Hepatocyte (in vitro differentiated cells): Measurements from ENCODE around the gene CNPY4. TPM values are rescaled to one million over a fixed set of nuclear protein-coding genes. Genes with fewer than 3 reads are reported as not detected.

ENCODE experiments used
- DNase-seq: peaks from one replicate; pipeline ENCODE4 v3.0.0-alpha.2; 2016; ENCODE audit warnings: low spot score
- H2AFZ ChIP-seq: fragments of 200-600 bp; sonication (generic); 2 replicates; pipeline ENCODE4 v1.6.0; 2016; ENCODE audit warnings: antibody characterized with exemption, mild to moderate bottlenecking
- H3K27ac ChIP-seq: fragments of 200-600 bp; sonication (generic); 2 replicates; pipeline ENCODE4 v1.5.1; 2016; ENCODE audit warnings: mild to moderate bottlenecking
- H3K27me3 ChIP-seq: fragments of 200-600 bp; sonication (generic); 2 replicates; pipeline ENCODE4 v1.6.1; 2016
- H3K36me3 ChIP-seq: fragments of 200-600 bp; sonication (generic); replicated peaks from 2 replicates; pipeline ENCODE4 v1.5.1; 2016; ENCODE audit warnings: low read depth; ENCODE audit not compliant: insufficient read depth
- H3K4me1 ChIP-seq: fragments of 200-600 bp; sonication (generic); 2 replicates; pipeline ENCODE4 v1.5.1; 2016; ENCODE audit warnings: mild to moderate bottlenecking, moderate library complexity; ENCODE audit not compliant: insufficient read depth
- H3K4me2 ChIP-seq: fragments of 200-600 bp; sonication (generic); 2 replicates; pipeline ENCODE4 v1.6.0; 2016
- H3K4me3 ChIP-seq: fragments of 200-600 bp; sonication (generic); 2 replicates; pipeline ENCODE4 v1.5.1; 2016; ENCODE audit warnings: mild to moderate bottlenecking
- H3K79me2 ChIP-seq: fragments of 200-600 bp; sonication (generic); 2 replicates; pipeline ENCODE4 v1.6.0; 2017; ENCODE audit warnings: mild to moderate bottlenecking
- H3K9me2 ChIP-seq: fragments of 200-600 bp; sonication (generic); replicated peaks from 2 replicates; pipeline ENCODE4 v1.6.0; 2017; ENCODE audit warnings: mild to moderate bottlenecking; ENCODE audit not compliant: insufficient read depth
- H3K9me3 ChIP-seq: fragments of 200-600 bp; sonication (generic); 2 replicates; pipeline ENCODE4 v1.5.1; 2016; ENCODE audit warnings: low read depth, mild to moderate bottlenecking
- H4K20me1 ChIP-seq: fragments of 200-600 bp; sonication (generic); 2 replicates; pipeline ENCODE4 v1.6.0; 2016; ENCODE audit warnings: mild to moderate bottlenecking; ENCODE audit not compliant: insufficient read depth, poor library complexity, severe bottlenecking
- EZH2 ChIP-seq: fragments of 200-600 bp; sonication (generic); IDR thresholded peaks from 2 replicates; pipeline ENCODE4 v1.6.1; 2016; ENCODE audit warnings: antibody characterized with exemption, mild to moderate bottlenecking, borderline replicate concordance
- EZH2phosphoT487 ChIP-seq: fragments of 200-600 bp; sonication (generic); IDR thresholded peaks from one replicate; pipeline ENCODE4 v1.6.1; 2018; ENCODE audit warnings: antibody characterized with exemption, mild to moderate bottlenecking, low read depth, moderate library complexity; ENCODE audit not compliant: unreplicated experiment, severe bottlenecking
- WGBS: methylation state at CpG from one replicate; pipeline ENCODE4 v1.1.6; 2016; ENCODE audit warnings: low lambda C conversion rate; ENCODE audit errors: missing lambda C conversion rate; 5-methylcytosine and 5-hydroxymethylcytosine counted together
- polyA plus RNA-seq: library from polyadenylated mRNA; unstranded; fragments of >200 nt; fragmentation: Nextera tagmentation; extraction: Ambion mirVana; gene quantifications from 2 replicates; pipeline ENCODE4 v1.2.1, GENCODE V29; 2016
- total RNA-seq: library from RNA; depleted of rRNA; stranded (reverse); fragments of >200 nt; gene quantifications from 2 replicates; pipeline ENCODE4 v1.2.3, GENCODE V29; 2014
- TF ChIP-seq, protein P1 (sequence below): fragments of 200-600 bp; sonication (generic); IDR thresholded peaks from 2 replicates; pipeline ENCODE4 v1.5.1; 2016; ENCODE audit warnings: antibody characterized with exemption, mild to moderate bottlenecking; ENCODE audit not compliant: poor library complexity

Gene CNPY4
- total and polyA plus RNA-seq, 2 experiments from 2014 or later: 27.4 to 28.1 TPM

DNA sequence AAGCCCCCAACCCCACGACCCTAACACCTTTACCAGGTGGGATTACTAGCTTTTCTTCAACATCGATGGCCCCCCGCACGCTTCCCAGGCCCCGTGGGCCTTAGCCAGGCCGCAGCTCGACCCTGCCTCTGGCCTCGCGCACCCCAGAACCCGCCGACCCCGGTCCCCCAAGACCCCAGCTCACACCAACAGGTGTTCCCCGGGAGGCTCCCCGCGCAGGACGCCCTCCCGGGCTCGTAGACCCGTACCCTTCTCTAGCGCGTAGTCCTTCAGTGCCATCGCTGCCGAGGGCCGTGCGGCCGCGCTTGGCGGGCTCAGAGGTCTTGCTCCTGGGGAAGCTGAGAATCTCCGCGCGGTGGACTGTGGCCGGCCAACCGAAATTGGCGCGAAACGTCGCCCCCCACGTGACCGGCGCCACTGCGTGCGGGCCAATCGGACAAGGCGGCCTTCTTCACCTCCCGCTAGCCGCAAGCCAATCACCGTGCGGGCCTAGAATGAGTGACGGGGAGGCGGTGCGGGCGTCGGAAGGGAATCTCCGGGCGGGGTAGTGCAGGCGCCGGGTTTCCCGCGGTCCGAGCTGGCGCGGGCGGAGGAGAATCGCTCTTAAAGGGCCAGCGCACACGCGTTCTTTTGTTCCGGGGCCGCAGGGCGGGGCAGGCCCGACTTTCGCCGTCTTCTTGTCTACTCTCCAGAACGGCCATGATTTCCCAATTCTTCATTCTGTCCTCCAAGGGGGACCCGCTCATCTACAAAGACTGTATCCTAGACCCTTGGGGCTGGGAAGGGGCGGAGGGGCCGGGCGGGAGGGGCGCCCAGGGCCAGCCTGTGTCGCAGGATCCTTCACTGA is 18.2 kb upstream of the CNPY4 start, which contains the start of the genes AP4M1 and MCM7:
Gene AP4M1, plus strand, starts transcription at position 628 of the 847 bp plus-strand sequence. Its CDS starts 72 bp downstream, at position 700.
Gene MCM7, minus strand, starts transcription at position 382 of the 847 bp plus-strand sequence. Its CDS starts 103 bp downstream, at position 279.
- H3K4me3 ChIP-seq: peak within 1 kb of the TSS; percentile 70
- DNase-seq: peak; percentile 99
- H3K27ac ChIP-seq: peak within 1 kb of the TSS; percentile 98
- peaks cover 47% of the 10 kb centered on the region for H3K79me2 ChIP-seq
- H3K9me3 ChIP-seq: no peaks in the 10 kb centered on the region
- H3K9me2 ChIP-seq: no peaks in the 10 kb centered on the region
- H3K4me2 ChIP-seq: peak within 1 kb of the TSS; percentile 88
- peak within 1 kb of the TSS; percentile 45 for H2AFZ ChIP-seq
- H4K20me1 ChIP-seq: no peaks in the 10 kb centered on the region
- H3K4me1 ChIP-seq: peaks cover 10% of the 10 kb centered on the region
- TF ChIP-seq EZH2: no peak
- no peak for TF ChIP-seq EZH2phosphoT487
- TF ChIP-seq, protein P1, sequence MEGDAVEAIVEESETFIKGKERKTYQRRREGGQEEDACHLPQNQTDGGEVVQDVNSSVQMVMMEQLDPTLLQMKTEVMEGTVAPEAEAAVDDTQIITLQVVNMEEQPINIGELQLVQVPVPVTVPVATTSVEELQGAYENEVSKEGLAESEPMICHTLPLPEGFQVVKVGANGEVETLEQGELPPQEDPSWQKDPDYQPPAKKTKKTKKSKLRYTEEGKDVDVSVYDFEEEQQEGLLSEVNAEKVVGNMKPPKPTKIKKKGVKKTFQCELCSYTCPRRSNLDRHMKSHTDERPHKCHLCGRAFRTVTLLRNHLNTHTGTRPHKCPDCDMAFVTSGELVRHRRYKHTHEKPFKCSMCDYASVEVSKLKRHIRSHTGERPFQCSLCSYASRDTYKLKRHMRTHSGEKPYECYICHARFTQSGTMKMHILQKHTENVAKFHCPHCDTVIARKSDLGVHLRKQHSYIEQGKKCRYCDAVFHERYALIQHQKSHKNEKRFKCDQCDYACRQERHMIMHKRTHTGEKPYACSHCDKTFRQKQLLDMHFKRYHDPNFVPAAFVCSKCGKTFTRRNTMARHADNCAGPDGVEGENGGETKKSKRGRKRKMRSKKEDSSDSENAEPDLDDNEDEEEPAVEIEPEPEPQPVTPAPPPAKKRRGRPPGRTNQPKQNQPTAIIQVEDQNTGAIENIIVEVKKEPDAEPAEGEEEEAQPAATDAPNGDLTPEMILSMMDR: no peak
- WGBS: 1% methylated on average over 66 of the region's 80 CpGs
- H3K27me3 ChIP-seq: no peaks in the 10 kb centered on the region
- no peaks in the 10 kb centered on the region for H3K36me3 ChIP-seq

DNA sequence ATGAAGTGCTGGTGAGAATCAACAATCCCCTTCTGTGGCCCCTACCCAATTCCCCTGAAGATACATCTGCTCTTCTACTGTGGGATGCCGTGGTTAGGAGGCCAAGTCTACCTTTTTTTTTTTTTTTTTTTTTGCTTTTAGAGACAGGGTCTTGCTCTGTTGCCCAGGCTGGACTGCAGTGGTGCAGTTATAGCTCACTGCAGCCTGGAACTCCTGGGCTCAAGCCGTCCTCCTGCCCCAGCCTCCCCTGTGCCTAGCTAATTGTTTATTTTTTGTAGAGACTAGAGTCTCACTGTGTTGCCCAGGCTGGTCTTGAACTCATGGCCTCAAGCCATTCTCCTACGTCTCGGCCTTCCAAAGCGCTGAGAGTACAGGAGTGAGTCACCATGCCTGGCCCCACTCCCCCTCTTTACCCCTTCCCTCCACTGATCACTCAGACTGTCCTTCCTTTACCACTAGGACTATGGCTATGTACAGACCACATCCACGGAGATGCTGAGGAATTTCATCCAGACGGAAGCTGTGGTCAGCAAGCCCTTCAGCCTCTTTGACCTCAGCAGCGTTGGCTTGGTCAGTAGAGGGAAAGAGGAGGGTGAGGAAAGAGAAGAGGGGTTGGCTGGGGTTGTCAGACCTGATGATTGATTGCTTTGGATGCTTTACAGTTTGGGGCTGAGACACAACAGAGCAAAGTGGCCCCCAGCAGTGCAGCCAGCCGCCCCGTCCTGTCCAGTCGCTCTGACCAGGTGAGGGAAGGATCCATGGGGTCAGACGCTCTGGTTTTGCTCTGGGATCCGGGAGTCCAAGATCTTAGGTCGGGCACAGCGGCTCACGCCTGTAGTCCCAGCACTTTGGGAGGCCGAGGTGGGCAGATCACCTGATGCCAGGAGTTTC is 16.2 kb upstream of the CNPY4 start:
- 90% methylated on average over 17 of the region's 17 CpGs for WGBS
- H3K4me1 ChIP-seq: peaks cover 10% of the 10 kb centered on the region
- H4K20me1 ChIP-seq: no peaks in the 10 kb centered on the region
- peak overlapping the region; percentile 73 for H3K4me2 ChIP-seq
- no peaks in the 10 kb centered on the region for H3K27me3 ChIP-seq
- TF ChIP-seq EZH2phosphoT487 (no peak), EZH2 (no peak)
- TF ChIP-seq, protein P1: no peak
- peaks cover 30% of the 10 kb centered on the region for H3K79me2 ChIP-seq
- H3K9me3 ChIP-seq: no peaks in the 10 kb centered on the region
- no peak overlapping the region for H3K27ac ChIP-seq
- H2AFZ ChIP-seq: no peak overlapping the region
- no peaks in the 10 kb centered on the region for H3K9me2 ChIP-seq
- no peaks in the 10 kb centered on the region for H3K36me3 ChIP-seq
- no peak overlapping the region for H3K4me3 ChIP-seq
- no peak for DNase-seq

DNA sequence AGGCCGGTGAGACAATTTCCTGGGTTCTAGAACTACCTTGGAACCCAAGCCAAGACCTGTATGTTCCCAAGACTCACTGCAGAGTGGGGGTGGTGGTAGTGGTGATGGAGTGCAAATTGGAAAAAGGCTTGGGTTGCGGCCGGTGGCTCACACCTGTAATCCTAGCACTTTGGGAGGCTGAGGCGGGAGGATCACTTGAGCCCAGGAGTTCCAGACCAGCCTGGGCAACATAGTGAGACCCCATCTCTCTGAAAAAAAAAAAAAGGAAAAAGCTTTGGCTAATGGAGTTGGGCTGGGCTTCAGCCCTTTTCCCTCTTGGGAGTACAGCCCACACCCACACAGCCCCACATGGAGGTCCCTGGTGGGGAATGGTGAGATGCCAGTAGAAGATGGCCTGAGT is 13.9 kb upstream of the CNPY4 start:
- 88% methylated on average over 4 of the region's 4 CpGs for WGBS
- Histone ChIP-seq H3K27ac (no peak overlapping the region), H3K9me3 (no peaks in the 10 kb centered on the region), H3K9me2 (no peaks in the 10 kb centered on the region), H3K27me3 (no peaks in the 10 kb centered on the region), H3K36me3 (no peaks in the 10 kb centered on the region), H2AFZ (no peak overlapping the region), H3K4me1 (no peaks in the 10 kb centered on the region), H3K79me2 (peaks cover 9% of the 10 kb centered on the region), H3K4me3 (no peak overlapping the region), H3K4me2 (no peak overlapping the region), H4K20me1 (no peaks in the 10 kb centered on the region)
- TF ChIP-seq, protein P1: no peak
- TF ChIP-seq EZH2 (no peak), EZH2phosphoT487 (no peak)
- DNase-seq: no peak
